ENCODE data around the gene LMO1.

- TF ChIP-seq EP300 (IDR thresholded peaks at IDR 0.05; ENCODE audit: low read depth in 2 of 2, low read length in 2 of 2) (no peak), EP300 (CRISPR knock-in tag; IDR thresholded peaks at IDR 0.05; ENCODE audit: borderline replicate concordance) (no peak), PRDM15 (CRISPR knock-in tag; IDR thresholded peaks at IDR 0.05) (no peak), ZBTB44 (CRISPR knock-in tag; IDR thresholded peaks at IDR 0.05) (no peak), MTF1 (CRISPR knock-in tag; IDR thresholded peaks at IDR 0.05) (no peak), ZNF574 (CRISPR knock-in tag; IDR thresholded peaks at IDR 0.05) (no peak), ZNF589 (CRISPR knock-in tag; conservative IDR thresholded peaks at IDR 0.05) (no peak), ZNF800 (CRISPR knock-in tag; IDR thresholded peaks at IDR 0.05) (no peak)
Observed at GRCh38 chr11:8177136-8177535, 86.5 kb downstream of the LMO1 start.

Data from HepG2 (cell line).